Kidney (tissue), 14 donors: ENCODE measurements around the gene ATP13A3. TPM values are rescaled to one million over a fixed set of nuclear protein-coding genes. Genes with fewer than 3 reads are reported as not detected.

Source experiments
- DNase-seq, 5 donors: peaks; one replicate each; pipeline ENCODE4 v3.0.0-alpha.2; 2013 to 2020
- FAIRE-seq: peaks from 2 replicates; lab custom pipeline; 2012; peaks lifted over from hg19 to GRCh38; lab: Jason Lieb, UNC
- H3K27ac ChIP-seq, 2 donors: one replicate each; pipeline ENCODE4 v1.7.0; 2013; ENCODE audit warnings: low read depth in 2 of 2, low read length in 2 of 2, inconsistent platforms in 1 of 2
- H3K27me3 ChIP-seq: one replicate; pipeline ENCODE4 v1.7.1; 2013; ENCODE audit warnings: low read length, inconsistent platforms; ENCODE audit not compliant: control insufficient read depth, insufficient read depth
- H3K36me3 ChIP-seq, 3 donors: one replicate each; pipeline versions ENCODE4 v1.7.0 to v1.7.1; 2013; ENCODE audit warnings: low read length in 3 of 3, control low read depth in 1 of 3, inconsistent platforms in 1 of 3; ENCODE audit not compliant: insufficient read depth in 3 of 3, control insufficient read depth in 2 of 3
- H3K4me1 ChIP-seq, 3 donors: one replicate each; pipeline versions ENCODE4 v1.7.0 to v1.7.1; 2013; ENCODE audit warnings: low read length in 3 of 3, inconsistent platforms in 1 of 3, low read depth in 1 of 3; ENCODE audit not compliant: control insufficient read depth in 2 of 3, insufficient read depth in 2 of 3
- H3K4me3 ChIP-seq, 3 donors: one replicate each; pipeline versions ENCODE4 v1.7.0 to v1.8.1; 2013; ENCODE audit warnings: low read length in 3 of 3, control low read depth in 1 of 3, inconsistent platforms in 1 of 3
- H3K9ac ChIP-seq, 3 donors: one replicate each; pipeline versions ENCODE4 v1.7.0 to v1.7.1; 2013; ENCODE audit warnings: low read length in 3 of 3, control low read depth in 1 of 3, inconsistent platforms in 1 of 3
- H3K9me3 ChIP-seq, 3 donors: one replicate each; pipeline versions ENCODE4 v1.7.0 to v1.7.1; 2013; ENCODE audit warnings: low read length in 3 of 3, control low read depth in 1 of 3, inconsistent platforms in 1 of 3; ENCODE audit not compliant: control insufficient read depth in 2 of 3, insufficient read depth in 1 of 3
- CTCF ChIP-seq: IDR thresholded peaks from 3 replicates; pipeline ENCODE4 v1.5.1; 2012; ENCODE audit warnings: mild to moderate bottlenecking, moderate library complexity, borderline replicate concordance; ENCODE audit not compliant: insufficient read depth; ENCODE audit errors: extremely low read depth
- intact Hi-C: fragments of 100-400 bp; cut with DNase I; formaldehyde crosslinking; loops from one replicate; pipeline ENCODE4 v1.11.1; 2022
- polyA plus RNA-seq: library from polyadenylated mRNA; stranded (reverse); fragments of 350-450 nt; fragmentation: Illumina TruSeq; extraction: RNeasy Lipid Tissue Mini Kit (QIAGEN cat#74804); gene quantifications from one replicate; pipeline ENCODE4 v1.2.3, GENCODE V29; 2014; ENCODE audit warnings: low read depth, low replicate concordance; ENCODE audit not compliant: insufficient read depth
- total RNA-seq: library from RNA; stranded (reverse); fragmentation: NEBNext Ultra II Directional; extraction: Animal tissue kit (Norgen Biotek cat#: 25700); gene quantifications from one replicate; pipeline ENCODE4 v1.2.1, GENCODE V29; 2021
- donor health status: control.
- donor health status: control.
- donor health status: control.
- donor health status: control.
- donor health status: control.
- donor health status: DM: yes; HTN: yes; CAD: no.
- donor health status: Normal renal cell carcinoma (clear cell type).

ATP13A3 gene
- total and polyA plus RNA-seq, 2 donors from 2014 or later = 15.3 to 103 TPM

- Histone ChIP-seq H3K9me3 (no peaks in the 10 kb centered on the region), H3K4me1 (peaks cover 0 to 9% (median 0%) of the 10 kb centered on the region in 3 donors), H3K4me3 (peak overlapping the region in 1 of 3 donors; percentile 12), H3K27ac (peak overlapping the region; percentile 4 to 72), H3K9ac (no peak overlapping the region), H3K36me3 (no peaks in the 10 kb centered on the region), H3K27me3 (peaks cover 8% of the 10 kb centered on the region)
- no peak for TF ChIP-seq CTCF
- FAIRE-seq (no peak), DNase-seq (peak in 2 of 5 donors; percentile 58 to 62)
- intact Hi-C loops = loop anchor here (10.0 kb wide), 1 partner anchor 50 kb away; no protein-coding TSS in a partner anchor
Measured at GRCh38 chr3:194395212-194395611, 91.6 kb downstream of the ATP13A3 start.

GRCh38 chr3:194392576-194392975 lies 94.2 kb downstream of the ATP13A3 start:
- no peak for TF ChIP-seq CTCF
- no peaks in the 10 kb centered on the region for H3K27me3 ChIP-seq
- FAIRE-seq = no peak

GRCh38 chr3:194390835-194391234 lies 96.0 kb downstream of the ATP13A3 start:
- Histone ChIP-seq H3K27ac (no peak overlapping the region), H3K27me3 (no peaks in the 10 kb centered on the region), H3K9ac (no peak overlapping the region), H3K4me1 (peaks cover 0 to 5% (median 0%) of the 10 kb centered on the region in 3 donors), H3K4me3 (no peak overlapping the region), H3K9me3 (no peaks in the 10 kb centered on the region), H3K36me3 (no peaks in the 10 kb centered on the region)
- no peak for FAIRE-seq
- intact Hi-C loops = loop anchor here (10.0 kb wide), 1 partner anchor 46 kb away; no protein-coding TSS in a partner anchor
- TF ChIP-seq CTCF = no peak
- no peak for DNase-seq

More at GRCh38 chr3:194392576-194392975, 94.2 kb downstream of the ATP13A3 start:
- peaks cover 0 to 9% (median 0%) of the 10 kb centered on the region in 3 donors for H3K4me1 ChIP-seq
- intact Hi-C loops = loop anchor here (10.0 kb wide), 1 partner anchor 48 kb away; no protein-coding TSS in a partner anchor
- DNase-seq = no peak
- H3K27ac ChIP-seq = no peak overlapping the region
- H3K9ac ChIP-seq = no peak overlapping the region
- H3K9me3 ChIP-seq = no peaks in the 10 kb centered on the region
- H3K4me3 ChIP-seq = no peak overlapping the region
- no peaks in the 10 kb centered on the region for H3K36me3 ChIP-seq

- Histone ChIP-seq H3K9me3 (no peaks in the 10 kb centered on the region), H3K36me3 (no peaks in the 10 kb centered on the region), H3K27me3 (no peaks in the 10 kb centered on the region), H3K9ac (no peak overlapping the region), H3K4me3 (no peak overlapping the region), H3K27ac (no peak overlapping the region), H3K4me1 (no peaks in the 10 kb centered on the region)
- intact Hi-C loops = no loop called here
- DNase-seq (no peak), FAIRE-seq (no peak)
- TF ChIP-seq CTCF = no peak
Measured at GRCh38 chr3:194389269-194389668, 97.5 kb downstream of the ATP13A3 start.
